GM19397 (cell line): ENCODE measurements around the gene SH3GL3.

Source experiments
- ATAC-seq: cut with Tn5 transposase; IDR thresholded peaks from one replicate; pipeline ENCODE4 v1.9.1; 2021; ENCODE audit warnings: mild to moderate bottlenecking, moderate library complexity; ENCODE audit not compliant: unreplicated experiment

Gene SH3GL3, protein sequence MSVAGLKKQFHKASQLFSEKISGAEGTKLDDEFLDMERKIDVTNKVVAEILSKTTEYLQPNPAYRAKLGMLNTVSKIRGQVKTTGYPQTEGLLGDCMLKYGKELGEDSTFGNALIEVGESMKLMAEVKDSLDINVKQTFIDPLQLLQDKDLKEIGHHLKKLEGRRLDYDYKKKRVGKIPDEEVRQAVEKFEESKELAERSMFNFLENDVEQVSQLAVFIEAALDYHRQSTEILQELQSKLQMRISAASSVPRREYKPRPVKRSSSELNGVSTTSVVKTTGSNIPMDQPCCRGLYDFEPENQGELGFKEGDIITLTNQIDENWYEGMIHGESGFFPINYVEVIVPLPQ

DNA sequence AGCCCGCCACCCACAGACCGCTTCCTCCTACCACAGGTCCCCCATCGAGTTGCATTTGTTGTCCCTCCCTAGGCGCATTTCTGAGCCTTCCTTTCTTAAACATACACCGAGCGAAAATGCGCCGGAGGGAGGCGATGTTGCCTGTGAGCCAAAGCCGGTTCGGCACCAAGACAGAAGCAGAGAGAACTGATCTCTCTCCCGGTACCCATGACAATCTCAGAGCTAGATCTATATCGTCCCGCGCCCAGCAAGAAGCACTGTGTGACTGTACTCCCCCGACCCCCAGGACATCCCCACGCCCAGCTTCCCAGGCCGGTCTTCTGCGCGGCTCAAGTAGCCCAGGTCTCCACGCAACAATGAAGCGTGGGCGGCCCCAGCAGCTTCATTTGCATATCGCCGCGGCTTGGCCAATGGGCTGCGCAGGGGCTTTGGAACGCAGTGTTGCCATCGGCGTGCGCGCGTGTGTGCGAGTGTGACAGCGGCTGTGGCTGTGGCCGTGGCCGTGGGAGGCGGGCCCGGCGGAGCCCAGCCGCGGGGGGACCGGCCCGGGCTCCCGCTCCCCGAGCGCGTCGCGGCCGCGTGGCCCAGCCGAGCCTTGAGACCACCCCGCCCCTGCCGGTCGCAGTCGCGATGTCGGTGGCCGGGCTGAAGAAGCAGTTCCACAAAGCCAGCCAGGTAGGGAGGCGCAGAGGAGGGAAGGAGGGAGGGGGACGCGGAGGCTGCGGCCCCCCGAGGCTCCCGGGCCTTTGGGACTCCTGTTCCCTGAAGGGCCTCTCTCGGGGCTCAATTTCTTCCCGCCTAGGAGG is at the start of gene SH3GL3:
Gene SH3GL3 (plus strand): TSS at position 438 of the 806 bp plus-strand sequence. CDS start 193 bp downstream, at position 631.
- no peak for ATAC-seq

DNA sequence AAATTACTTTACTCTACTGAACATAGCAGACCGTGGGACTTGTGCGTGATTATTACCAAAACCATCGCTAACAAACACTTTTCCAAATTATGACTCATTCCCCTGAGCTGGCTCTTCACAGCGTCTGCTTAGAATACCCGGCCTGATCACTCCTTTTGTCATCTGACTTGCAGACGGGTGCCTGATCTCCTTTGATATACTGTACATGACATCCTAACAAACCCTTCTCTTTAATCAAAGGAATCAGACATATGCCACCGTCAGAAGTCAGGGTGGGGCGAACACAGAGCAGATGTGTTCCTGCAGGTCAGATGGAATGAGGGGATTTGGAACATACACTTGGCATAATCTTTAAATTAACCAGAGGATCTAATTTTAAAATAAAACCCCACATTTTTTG is 48.5 kb upstream of the SH3GL3 start:
- ATAC-seq: no peak

DNA sequence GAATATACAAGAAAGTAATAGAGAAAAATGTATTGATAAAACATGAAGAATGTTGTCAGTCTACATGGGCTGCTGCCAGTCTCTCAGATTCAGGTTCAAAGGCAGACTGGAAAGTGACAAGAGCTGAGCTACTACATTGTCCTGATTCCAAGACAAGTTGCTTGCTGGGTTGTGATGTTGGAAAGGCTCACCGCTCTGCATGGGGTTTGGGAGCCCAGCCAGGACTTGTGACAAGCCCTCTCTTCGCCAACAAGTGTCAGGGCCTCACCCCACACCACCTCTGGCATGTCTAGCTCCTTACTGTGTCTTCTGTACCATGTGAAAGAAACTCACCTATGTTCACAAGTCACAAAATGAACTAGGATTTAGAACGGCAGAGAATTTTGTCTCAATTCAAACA is 43.0 kb upstream of the SH3GL3 start:
- ATAC-seq: no peak

DNA sequence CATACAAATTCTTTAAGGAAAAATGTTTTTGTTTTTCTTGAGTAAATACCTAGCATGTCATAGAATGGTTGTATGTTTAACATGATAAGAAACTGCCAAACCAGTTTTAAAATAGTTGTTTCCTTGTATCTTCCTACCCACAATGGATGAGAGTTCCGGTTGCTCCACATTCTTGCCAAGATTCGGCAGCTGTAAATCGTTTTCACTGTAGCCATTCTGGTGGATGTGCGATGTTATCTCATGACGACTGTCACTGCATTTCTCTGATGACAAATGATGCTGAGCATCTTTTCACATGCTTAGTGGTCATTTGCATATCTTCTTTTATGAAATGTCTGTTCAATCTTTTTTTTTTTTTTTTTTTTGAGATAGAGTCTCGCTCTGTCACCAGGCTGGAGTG is 36.6 kb upstream of the SH3GL3 start:
- ATAC-seq: no peak

DNA sequence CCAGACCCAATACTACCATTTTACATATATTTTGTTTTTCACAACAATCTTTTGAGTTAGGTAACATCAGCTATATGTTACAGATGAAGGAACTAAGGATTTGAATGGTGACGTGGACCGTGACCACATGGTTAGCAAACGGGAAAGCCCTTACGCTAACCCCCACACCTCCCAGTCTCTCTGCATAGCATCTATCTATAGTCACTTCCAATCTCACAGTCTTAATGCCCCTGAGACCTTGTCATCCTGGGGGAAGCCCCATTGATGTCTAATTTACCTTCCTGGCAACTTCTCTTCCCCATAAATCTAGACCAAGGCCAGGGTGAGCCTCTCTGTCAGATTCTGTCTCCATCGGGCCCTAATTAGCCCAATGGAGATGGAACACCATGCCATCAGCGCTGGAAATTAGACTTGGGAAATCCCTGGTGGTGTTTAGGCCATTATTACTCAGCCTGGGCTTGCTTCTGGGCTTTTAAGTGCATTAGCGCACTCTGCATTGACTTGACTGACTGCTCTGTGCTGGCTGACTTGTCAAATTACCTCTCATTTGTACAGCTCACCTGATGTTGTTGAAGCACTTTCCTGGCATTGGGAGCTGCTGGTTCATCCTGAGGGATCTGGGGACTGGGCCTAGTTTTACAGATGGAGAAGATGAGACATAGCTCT is 34.0 kb upstream of the SH3GL3 start:
- no peak for ATAC-seq

DNA sequence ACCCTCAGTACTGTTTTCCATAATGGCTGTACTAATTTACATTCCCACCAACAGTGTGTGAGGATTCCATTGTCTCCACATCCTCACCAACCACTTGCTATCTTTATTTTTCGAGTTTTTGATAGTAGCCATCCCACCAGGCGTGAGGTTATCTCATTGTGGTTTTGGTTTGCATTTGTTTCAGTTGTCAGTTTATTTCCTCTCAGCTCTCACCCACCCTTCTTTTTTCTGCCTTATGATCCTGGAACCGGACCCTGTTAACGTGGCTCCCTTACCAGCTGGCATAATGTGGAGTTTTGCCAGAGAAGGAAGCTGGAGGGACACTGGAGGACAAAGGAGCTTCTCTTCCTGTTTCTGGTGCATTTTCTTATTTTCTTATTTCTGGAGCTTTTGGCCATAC is 25.1 kb upstream of the SH3GL3 start:
- no peak for ATAC-seq

DNA sequence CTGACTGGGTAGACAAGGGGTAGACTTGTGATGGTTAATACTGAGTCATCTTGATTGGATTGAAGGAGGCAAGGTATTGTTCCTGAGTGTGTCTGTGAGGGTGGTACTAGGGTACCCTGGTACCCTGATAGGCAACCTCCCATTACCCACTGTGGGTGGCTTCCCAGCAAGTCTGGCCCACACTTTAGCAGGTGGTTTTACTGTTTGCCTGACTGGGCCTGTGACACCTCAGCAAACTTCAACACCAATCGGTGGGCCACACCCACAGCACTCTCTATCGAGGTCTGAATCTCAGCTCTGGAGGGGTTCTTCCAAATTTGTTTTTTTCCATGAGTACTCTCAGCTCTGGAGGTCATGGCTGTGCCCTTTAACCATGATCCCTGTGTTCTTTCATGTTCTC is 24.6 kb upstream of the SH3GL3 start:
- no peak for ATAC-seq

DNA sequence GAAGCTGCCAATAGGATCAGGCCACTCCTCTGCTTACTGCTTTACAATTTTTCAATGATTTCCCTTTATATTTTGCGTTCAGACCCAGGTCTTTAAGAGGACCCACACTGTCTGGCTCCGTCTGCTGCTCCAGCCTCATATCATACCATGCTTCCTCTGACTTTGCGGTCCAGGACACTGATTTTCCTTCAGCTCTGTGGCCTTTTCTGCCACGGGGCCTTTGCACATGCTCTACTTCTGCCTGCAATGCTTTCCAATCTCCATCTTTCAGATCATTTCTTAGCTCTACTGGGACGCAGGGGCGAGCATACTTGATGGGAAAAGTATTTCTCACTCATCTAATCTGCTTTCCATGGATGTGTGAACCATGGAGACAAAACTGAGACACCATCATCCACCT is 23.0 kb upstream of the SH3GL3 start:
- ATAC-seq: no peak

DNA sequence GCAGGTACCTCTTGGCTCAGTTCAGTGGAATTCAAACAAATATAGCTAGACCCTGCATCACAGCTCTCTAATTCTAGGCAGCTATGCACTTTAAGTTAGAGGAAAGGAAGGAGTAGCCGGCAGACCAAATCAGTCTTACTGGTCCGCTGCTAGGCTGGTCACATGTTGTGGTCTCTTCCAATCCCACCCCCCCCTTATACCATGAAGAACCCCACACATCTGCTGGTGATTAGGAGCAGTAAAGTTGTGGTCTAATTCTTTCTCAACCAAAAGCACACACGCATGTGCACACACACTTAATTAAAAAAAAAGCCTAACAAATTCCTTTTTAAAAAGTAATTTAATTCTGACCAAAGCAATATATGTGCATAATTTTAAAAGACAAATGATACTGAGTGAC is 16.7 kb upstream of the SH3GL3 start:
- no peak for ATAC-seq

DNA sequence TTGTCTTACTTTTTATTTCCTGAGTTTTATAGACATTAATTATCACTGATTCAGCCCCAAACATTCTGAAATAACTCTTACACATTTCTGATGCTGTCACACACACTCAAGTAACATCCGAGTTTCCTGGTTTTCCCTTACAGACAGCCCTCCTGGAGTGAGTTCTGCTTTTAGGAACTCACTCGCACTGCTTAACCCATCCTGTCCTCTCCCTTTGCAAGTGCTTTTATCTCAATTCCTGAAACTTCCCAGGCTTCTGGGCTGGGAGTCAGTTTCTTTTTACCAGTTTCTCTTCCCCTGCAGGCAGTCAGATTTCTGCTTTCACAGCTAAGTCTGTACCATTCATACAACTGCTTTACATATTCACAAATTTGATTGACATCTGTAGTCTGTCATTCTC is 15.6 kb upstream of the SH3GL3 start:
- ATAC-seq: no peak

DNA sequence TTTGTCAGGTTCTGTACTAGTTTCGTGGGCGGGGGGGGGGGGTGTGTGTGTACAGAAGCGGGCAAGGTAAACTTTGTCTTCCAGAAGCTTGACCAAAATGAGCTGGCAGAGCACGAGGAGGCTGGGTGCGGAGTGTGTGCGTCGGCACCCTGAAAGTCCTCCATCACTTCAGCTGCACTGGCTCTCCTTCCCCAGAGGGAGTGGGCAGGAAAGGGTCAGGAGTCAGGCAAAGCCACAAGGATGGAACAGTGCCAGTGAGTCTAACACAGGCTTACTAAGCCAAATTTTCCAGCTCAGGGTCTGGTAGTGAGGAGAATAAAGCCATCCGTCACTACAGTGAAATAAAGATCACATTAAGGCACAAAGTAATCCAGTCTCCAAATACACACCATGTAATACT is 11.9 kb upstream of the SH3GL3 start:
- ATAC-seq: no peak

DNA sequence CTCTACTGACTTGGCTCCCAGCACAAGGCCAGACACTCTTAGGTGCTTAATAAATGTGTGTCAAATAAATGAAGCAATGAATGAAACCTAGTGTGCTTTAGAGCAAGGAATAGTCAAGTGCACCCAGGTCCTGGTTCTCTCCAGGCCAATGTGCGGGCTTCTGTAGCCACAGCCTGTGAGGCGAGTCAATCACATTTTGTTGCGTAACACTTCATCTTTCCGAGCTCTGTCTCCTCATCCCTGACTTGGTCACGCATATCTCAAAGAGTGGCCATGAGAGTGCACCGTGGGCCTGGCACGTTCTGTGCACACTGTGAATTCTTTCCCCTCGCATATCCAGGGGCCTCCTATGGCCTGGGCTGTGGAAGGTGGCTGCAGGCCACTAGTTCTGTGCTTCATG is 11.4 kb upstream of the SH3GL3 start:
- no peak for ATAC-seq

DNA sequence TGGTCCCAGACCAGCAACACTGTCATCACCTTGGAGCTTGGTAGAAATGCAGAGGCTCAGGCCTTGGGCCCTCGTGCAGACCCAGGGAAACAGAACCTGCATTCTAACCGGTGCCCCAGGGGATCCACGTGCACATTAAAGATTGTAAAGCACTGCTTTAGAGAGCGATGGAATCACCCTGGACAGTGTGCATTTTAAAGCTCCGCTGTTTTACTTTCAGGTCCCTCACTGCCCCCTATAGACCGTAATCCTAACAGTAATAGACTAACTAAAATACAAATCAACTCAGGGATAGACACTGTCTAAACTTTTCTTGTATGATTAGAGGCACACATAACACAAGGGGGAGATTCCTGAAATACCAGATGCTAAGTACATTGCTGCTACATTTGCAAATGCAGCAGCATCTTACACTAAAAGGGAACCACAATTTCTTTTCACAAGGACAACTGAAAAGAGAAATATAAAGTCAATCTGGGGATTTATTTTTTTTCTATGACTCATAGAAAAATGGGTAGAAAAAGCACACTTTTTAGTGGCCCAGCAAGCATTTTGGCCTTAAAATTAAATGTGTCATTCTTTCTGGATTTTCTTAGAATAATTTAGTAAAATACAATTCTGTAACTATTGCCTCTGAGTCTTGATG is 10.5 kb upstream of the SH3GL3 start:
- ATAC-seq: no peak

DNA sequence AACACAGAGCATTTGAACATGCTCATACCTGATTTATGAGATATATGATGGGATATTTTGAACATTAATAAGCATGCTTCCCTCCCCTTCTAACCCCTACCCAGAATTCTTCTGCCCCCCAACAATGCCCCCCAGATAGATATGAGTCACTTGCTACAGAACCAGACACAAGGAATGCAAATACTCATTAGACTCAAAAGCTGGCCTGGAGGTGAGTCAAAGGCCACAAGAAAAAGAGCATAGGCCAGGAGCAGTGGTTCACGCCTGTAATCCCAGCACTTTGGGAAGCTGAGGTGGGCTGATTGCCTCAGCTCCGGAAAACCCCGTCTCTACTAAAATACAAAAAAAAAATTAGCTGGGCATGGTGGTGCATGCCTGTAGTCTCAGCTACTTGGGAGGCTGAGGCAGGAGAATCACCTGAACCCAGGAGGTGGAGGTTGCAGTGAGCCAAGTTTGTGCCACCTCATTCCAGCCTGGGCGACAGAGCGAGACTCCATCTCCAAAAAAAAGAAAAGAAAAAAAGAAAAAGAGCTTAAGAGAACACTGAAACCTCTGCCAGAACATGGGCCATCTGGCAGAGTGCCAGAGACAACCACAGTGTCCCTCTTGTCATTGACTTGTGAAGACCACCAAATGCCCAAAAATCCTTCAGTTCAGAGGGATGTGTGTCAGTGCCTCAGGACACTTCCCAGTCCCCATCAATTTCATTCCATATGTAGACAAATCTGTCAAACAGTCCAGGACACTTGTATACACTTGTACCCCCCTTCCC is 3.9 kb upstream of the SH3GL3 start:
- no peak for ATAC-seq

DNA sequence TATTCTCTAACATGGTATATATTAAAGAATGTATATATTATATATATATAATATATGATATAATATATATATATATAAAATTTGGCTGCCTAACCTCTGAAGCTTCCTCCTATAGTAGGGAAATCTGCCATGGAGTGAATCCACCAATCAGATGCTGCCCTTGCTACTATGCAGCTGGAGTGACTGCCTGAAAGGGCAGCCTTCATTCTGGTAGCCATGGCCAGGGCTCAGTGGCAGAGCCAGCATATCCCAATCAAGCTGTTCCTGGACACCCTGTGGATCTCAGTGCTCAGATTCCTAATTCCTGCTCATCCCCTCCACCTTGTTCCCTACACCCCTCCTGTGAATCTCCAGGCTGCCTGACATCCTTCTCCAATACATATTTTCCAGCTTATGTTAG is 2.2 kb upstream of the SH3GL3 start:
- ATAC-seq: no peak

DNA sequence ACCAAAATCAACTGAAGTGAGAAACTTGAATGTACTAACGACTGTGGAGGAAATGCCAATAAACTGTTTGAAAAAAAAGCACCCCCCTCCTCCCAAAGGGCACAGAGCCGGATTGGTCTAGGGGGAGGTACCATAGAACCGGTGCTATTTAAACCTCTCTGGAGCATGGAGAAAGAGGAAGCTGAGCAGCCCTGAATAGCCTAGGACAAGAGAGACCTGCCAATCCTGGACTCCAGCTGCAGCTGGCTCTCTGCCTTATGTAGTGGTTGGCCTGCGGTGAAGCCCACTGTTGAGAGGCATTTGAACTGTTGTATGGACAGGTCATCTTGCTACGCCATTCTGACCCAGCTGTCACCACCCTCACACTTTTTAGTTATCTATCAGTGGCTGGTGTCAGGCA is 1.5 kb upstream of the SH3GL3 start:
- no peak for ATAC-seq

DNA sequence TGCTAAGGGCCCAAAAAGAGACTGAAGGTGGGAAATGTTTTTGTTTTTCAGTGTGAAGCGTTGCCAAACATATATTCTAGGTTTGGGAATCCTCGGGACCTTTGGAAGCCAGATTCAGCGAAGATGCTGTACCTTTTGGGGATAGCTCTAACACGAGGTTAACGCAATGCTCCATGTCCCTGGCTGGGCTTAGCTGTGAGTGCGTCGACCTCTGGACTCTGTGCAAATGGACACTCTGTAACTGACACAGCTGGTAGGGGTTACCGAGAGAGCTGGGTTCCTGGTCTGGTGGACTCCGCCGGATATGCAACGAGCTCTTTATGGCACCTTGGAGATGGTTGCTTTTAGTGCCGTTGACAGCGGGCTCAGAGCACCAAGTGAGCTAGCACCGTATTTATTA is 724 bp upstream of the SH3GL3 start:
- ATAC-seq: no peak

DNA sequence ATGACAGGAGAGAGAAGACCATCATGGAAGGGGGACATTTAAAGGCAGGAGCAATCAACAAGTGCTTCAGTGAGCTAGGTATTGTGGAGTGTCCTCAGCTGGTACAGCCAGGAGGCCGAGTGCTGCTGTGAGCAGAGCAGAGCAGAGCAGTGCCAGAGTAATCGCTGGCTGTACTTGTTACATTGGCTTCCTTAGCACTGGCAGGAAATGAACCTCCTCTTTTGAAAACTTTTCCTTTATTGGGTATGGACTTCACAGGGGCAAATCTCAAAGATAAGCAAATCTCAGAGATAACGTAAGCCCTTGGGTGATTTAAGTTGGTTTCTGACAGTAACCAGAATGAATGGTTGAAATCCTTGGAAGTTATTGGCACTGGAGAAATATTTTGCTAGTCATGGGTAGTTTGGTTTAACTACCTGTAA is 2.1 kb downstream of the SH3GL3 start:
- no peak for ATAC-seq

DNA sequence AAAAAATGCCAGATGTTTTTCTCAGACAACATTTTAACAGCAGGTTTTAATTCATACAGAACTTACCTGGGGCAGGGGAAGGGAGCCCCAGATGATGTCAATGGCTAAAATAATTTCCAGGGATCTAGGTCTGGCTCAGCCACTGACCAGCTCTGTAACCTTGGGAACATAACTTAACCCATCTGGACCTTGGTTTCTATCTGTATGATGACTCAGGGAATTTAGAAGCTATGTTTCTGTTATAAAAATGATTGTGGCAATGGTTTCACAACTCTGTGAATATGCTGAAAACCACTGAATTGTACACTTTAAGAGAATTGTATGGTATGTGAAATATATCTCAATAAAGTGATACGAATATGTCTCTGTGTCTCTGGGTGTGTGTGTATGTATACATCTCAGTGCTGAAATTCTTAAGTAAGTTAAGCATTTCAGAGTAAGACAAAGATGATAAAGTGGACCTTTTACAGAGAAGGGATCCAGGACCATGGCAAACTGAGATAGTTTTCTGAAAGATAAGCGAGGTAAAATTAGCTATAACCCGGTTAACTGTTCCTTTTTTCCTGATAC is 2.9 kb downstream of the SH3GL3 start:
- no peak for ATAC-seq

DNA sequence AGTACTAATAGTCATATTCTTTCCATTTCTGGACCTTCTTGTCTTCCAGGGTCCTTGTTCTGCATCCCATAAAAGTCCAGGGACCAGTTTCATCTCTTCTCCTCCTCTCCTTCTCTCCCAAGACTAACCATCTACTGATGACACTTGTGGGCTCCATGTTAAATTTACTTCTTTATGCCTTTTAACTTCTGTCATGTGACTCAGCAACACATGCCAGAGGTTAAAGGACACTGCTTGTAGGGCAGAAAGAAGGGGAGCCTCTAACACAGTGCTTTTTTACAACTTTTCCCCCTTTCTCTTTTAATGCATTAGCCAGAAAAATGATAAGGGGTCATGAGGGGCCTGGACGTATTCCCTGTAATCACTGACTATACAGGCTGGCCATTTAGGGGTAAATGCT is 10.0 kb downstream of the SH3GL3 start:
- no peak for ATAC-seq
